AG08396 (cell line): ENCODE results near the gene TOX2.

Experiments used
- DNase-seq: peaks from one replicate; pipeline ENCODE4 v3.0.0; 2012; ENCODE audit warnings: low spot score, mixed read lengths

Gene TOX2

DNA sequence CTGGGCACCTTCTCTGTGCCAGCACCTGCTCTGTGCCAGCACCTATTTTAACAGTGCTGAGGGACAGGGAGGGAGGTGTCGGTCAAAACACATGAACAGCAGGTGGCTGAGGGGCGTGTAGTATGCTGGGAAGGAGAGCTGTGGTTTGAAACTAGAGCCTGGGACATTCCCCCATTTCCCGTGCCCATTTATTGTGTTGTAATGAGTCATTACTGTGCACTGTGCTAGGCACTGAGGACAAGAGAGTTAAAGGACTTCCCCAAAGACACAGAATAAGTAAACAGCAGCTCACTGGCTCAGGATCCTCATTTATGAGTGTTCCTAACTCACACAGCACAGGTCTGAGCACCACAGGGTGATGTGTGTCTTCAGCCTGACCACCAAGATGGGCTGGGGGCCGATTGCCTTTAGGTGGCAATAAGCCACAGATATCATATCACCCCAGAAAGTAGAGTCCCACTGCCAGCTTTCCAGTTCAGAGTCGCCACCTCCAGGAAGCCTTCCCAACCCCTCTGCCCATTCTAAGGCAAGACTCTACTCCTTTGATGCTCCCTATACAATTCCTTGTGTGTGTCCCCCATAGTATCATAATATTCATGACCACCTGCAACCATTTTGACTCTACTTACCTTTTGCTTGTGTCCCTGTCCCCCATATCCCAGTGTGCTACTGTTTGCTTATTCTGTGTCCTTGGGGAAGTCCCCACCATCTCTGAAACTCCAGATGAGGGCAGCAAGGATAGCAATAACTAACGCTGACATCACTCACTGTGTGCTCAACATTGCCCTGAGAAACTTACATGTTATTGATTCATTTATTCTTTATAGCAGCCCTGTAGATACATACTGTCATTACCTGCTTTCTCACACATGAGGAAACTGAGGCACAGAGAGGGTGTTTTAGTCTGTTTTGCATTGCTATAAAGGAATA, 87.3 kb downstream of the TOX2 start:
- no peak for DNase-seq

DNA sequence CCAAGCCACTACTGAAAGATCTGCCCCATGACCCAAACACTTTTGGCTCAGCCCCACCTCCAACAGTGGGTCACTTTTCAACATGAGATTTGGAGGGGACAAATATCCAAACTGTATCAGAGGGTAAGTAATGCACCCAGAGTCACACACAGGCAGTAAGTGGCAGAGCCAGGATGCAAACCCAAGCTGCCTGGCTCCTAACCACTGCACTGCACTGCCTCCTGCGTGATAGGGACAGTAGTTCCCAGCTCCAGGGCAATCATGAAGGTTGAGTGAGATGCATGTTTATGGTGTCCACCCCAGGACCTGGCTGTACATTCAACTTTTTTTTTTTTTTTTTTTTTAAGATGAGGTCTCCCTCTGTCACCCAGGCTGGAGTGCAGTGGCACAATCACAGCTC, 88.2 kb downstream of the TOX2 start:
- no peak for DNase-seq

DNA sequence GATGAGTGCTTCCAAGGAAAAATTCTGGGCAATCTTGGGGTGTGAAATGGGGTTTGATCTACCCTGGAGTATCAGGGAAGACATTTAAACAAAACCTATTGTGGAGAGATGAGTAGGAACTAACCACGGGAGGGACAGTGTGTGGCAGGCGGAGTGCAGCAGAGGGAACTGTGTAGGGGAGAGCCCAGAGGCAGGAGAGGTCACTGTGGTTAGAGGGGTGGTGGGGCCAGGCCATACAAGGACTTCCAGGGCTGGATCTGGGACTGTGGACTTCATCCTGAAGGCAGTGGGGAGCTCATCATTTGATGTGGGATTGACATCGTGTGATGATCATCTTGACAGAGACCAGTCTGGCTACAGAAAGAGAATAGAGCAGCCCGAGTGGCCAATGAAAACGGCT, 89.0 kb downstream of the TOX2 start:
- DNase-seq, result no peak

DNA sequence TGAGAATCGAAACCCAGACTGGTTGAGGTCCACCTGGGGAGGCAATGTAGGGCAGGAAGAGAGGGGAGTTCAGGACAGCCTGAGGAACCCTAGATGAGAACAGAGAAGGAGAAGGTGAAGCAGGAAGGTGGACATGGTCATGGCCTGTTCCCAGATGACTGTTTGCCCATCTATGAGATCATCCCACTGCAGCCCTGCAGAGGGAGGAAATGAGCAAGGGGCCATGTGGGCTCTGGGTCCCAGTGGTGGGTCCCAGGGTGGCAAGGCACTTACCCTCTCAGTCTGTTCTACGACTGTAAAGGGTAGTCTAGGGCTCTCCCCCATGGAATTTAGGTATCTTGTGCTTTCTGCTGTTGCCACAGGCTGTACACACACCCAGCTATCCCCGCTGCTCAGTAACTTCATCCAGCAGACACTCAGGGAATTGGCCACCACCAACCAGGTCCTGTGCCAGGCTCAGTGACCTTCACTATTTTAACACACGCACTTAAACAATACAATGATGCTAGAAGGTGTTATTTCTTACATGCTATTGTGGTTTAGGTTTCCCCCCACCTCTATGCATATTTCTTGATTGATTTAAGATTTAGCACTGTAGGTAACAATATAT, 89.8 kb downstream of the TOX2 start:
- no peak for DNase-seq

DNA sequence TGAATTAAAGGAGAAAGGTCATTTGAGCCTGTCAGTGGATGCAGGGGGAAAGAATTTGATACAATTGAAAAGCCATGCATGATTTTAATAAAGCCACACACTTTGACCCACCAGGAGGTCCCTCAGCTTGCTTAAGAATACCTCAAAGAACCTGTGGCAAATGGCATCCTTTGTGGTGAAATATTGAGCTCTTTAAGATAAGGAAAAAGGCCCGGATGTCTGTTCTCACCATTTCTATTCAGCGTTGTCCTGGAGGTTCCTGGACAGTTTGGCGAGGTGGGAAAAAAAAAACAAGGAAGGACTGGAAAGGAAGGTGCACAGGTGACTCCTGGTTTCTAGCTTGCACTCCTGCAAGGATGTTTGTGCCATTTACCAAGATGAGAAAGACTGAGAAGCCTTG, 91.0 kb downstream of the TOX2 start:
- no peak for DNase-seq

DNA sequence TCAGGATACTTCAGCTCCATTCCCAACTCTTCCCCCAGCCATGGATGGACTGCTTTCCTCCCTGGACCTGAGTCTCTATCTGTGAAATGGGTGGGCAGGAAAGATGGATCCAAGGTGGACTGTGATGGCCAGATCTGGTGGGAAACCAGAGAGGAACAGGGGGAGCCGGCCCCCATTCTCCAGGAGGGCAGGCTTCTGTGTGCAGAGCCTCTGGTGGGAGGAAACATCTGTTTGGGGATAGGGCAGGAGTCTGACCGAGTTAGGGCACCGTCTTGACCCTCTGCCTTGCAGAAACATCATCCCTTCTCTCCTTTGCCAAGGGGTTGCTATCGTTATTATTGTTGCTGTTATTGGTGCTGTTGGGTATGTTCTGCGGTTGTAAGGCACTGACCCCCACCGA, 91.5 kb downstream of the TOX2 start:
- DNase-seq, result no peak

DNA sequence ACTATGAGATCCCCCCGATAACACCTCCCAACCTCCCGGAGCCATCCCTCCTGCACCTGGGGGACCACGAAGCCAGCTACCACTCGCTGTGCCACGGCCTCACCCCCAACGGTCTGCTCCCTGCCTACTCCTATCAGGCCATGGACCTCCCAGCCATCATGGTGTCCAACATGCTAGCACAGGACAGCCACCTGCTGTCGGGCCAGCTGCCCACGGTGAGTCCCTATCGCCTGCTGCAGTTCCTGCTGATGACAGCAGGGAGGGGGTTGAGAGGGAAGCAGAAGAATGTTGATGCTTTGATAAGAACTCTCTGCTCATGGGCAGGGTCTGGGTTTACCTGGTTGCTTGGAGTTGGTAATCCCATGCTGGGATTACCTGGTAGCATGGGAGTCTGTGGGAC, 91.9 kb downstream of the TOX2 start:
- no peak for DNase-seq

DNA sequence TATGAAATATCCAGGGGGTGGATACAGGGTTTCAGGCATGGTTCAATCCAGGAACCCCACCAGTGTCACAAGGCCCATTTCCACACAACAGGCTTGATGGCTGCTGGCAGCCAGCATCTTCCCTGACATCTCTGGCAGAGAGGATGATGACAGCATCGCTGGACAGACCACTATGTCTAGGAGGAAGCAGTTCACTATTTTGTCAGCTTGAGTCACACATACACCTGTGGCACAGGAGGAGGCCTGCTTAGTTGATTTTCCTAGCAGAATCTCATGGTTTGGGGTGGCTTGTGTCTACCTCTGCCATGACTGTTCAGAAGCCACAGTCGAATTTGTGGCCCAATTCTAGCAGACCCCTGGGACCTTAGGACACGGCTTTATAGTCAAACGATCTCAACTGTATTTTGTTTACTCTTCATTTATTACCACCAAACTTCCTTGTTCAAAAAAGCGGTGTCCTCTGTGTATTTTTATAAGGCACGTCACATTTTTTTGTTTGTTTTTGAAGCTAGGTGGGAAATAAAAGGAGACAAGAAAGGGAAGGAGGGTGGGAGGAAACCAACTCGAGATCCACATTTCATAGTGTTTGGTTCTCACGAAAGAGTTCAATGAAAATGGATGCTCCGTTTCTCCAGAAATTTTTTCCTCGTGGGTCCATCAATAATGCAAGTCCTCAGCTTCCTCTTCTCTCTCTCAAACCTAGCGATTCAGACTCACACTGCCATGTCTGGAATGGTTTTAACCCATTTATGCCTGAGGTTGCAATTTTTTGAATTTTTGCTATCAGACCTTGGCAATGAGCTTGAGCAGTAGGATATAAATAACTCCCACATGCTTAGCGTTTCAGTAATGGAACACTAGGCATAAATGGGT, 94.4 kb downstream of the TOX2 start:
- no peak for DNase-seq

DNA sequence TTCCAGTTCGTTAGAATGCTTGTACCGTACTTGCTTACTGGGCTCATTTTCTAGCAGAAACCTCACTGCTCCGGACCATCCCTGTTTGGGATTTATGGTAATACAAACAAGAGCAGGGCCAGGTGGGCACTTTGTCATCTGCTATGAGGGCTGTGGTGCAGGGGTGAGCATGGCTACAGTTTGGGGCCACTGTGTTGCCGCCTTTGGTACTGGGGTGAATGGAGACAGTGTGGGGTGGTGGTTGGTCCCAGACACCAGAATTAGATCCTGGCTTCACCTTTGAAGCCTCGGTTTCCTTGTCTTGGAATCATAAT, 95.0 kb downstream of the TOX2 start:
- DNase-seq, result no peak

DNA sequence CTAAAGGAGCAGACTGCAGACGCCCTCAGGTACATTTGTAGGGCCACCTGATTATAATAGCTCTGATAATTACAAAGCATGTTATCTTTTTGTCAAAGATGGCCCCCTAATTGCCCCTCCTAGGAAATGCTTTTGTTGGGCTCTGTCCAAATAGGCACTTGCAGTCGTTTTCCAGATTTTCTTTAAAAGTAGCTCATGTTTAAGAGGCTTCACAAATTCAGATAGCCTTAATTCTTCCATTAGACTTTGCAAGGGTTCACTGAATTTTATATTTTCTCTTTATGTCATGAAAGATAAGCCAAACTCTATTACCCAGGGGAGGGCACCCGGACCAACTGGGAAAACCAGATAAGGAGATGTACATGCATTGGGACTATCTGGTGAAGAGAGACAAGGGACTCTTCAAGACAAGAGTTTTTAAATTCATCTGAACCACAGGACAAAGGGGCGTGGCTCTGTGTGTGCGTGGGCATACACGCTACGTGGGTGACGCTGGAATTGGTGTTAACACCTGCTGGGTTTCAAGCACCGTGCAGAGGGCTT, 95.6 kb downstream of the TOX2 start:
- no peak for DNase-seq

DNA sequence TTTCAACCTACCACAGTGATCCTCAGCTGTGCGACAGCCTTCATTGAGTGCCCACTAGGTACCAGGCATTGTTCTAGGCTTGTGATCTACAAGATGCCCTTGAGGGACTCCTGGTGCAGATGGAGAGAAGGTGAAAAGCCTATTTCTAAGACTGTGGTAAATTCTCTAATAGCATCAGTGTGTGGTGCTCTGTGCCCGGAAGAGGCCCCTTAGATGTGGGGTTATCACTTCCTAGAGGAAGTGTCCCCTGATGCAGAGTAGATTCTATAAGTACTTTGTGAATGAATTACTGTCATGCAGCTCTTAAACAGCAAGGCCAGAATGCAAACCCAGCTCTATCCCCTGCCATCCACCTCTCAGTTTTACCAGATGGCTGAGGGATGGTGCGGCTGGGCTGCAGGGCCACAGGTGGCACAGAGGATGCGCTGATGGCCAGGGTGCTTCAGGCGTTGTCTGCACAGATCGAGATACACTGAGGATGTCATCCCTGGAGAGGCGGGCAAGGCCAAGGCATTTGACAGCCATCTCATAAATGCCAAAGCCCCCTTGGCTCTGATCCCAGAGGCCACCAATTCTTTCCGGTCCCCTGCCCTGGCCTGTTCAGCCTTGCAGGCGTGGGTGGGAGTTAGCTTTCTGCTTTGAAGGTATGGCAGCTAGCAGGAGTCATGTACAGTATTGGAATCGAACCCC, 96.7 kb downstream of the TOX2 start:
- no peak for DNase-seq

DNA sequence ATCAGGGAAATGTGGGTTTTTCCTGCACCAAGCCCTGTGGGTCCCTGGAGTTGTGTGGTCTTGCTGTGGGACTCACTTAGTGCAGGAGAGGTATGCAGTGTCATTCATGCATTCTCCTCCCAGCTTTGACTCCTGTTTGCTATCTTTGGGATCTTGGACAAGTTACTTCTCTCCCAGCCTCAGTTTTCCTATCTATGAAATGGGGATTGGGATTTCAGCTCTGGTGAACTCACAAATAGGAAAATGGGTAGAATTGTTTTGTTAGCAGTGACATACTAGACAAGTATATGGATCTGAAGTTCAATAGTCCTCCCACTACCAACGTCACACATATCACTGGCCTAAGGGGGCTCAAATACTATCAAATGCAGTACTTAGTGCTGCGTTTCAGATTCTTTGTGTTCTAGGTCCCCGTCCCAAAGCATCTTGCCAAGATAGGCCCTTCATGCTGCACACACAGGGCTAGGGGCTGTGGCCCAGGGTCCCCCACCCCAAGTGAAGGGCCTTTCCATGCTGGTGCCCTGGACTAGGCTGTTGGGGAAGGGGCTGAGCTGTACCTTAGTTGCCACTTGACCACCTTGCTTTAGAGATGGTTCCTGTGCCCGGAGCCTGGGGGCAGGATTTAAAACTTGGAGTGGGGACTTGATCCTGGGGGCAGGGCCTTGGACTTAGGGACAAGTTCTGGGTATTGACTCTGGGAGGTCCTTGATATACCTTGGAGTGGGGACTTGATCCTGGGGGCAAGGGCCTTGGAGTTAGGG, 98.0 kb downstream of the TOX2 start:
- DNase-seq, result no peak

DNA sequence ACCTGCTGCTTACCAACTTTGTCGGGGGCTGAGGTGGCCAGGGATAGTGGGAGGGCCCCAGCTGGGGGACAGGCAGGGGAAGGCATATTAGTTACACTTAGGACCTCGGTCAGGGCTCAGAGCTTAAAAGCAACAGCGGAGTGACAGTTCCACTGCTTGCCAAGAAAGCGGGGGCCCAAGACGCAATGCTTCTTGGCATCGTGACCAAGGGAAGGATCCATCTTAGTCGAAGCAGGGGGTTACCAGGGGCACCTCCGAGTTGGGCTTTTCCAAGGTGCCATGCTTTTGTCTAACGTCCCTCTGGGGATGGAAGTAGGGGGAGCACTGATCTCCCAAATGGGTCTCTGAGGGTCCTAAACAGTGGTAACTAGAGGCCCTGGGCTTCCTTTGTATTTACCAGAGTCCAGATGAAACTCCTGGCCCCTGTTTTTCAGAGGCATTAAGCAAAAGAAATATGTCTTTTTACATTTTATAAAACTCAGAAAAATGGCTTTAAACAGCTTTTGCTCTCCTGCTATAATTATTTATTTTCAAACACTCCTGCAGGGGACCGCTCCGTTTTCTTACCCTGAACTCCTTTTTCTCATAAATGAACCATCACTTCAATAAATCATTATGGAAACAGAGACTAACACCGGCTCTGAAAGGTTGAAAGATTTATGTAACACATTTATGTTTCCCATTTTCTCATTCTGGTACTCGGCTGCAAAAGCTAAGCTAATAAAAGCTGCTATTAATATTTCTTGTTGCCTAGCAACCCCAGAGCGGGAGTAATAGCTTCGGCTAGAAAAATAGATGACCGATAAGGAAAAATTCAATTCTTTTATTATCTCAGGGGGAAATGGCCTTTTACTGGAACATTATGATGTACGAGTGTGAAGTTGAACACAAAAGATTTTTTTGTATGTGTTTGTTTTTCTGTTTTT, 100.4 kb downstream of the TOX2 start:
- DNase-seq, result no peak

DNA sequence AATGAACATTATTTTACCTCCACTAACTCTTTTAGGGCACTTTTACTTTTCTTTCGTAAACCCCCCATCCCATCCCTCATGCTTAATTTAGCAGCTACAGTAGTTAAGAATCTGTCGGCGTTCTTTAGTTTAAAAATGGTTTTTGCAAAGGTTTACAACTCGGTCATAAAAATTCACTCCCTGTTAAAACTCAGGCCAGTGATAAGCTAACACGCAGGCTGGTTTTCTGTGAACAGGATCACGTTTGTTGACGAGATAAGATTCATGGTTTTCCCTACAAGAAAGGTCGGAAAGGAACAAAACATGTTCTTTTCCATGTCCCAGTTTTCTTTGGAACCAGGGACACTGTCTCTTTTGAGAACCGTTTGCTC, 101.1 kb downstream of the TOX2 start:
- DNase-seq, result no peak

DNA sequence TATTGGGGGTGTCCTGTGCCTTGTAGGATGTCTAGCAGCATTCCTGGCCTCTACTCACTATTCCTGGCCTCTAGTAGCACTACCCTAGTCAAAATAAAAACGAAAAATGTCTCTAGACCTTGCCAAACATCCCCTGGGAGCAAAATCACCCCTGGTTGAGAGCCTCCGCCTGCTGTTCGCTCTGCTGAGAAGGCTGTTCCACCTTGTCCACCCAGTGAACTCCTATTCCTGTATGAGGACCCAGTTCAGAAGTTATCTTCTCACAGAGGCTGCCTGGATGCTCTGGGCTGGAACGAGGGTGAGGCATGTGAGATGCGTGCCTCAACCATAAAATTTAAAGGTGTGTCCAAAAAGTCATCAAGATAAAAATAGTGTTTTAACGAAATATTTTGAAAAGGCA, 101.9 kb downstream of the TOX2 start:
- no peak for DNase-seq

DNA sequence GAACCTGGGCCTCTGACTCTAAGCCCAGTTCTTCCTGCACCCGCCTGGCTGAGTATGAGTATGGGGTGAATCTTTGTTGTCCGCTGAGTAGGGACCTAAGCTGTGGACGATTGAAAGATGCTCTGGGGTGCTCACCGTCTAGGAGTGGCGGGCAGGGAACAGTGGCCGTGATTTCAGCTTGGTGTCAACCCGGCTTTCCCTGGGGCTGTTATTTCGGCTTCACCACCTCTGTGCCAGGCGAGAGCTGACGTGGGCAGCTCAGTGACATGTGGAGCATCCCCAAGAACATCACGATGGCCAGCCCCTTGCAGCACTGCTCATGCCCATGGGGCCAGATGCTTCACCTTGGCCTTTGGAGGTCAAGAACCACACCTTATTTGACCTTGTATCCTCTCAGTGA, 102.6 kb downstream of the TOX2 start:
- no peak for DNase-seq

DNA sequence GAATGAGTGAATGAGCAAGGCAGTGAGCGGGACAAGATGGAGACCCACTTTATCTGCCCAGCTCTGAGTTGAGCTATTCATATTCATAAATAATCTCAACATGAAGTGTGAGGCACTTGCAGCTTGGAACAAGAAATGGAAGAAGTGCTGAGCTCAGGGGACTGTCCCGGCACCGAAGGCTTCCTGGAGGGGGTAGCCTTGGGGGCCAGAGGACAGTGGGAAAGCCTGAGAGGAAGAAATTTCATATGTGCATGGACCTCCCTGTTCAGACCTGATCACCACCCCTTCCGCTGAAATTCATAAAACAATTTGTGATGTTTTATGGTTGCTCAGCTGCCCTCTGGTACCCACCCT, 103.2 kb downstream of the TOX2 start:
- DNase-seq, result no peak

DNA sequence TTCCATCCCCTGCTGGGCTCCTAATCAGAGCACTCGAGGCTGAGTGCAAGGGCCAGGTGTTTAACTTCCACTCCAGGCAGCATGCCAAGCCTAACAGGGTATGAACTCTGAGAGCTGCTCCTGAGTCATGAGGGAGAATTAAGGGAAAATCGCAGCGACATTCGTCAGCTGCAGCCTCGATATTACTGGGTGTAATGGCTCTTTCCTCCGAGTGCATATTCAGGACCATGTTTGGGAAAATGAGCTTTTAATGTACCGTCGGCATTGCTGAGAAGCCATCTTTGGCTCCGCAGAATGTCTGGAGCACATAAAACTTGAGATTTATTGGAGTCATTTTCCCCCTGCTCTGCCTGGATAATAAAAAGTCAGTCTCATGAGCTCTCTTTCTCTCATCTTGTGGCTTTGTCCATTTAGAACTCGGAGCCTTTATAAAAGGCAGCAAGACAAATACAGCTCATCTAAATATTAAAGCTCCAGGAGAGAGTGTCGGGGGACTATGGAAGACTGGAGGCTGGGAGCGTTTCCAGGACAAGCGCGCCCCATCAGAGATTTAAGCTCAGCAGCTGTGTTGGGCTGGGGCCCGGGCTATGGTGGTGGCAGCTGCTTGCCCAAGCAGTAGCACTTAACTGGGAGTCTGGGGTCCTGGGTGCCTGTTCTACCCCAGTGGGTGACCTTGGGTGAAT, 103.7 kb downstream of the TOX2 start:
- DNase-seq, result peak; percentile 78

DNA sequence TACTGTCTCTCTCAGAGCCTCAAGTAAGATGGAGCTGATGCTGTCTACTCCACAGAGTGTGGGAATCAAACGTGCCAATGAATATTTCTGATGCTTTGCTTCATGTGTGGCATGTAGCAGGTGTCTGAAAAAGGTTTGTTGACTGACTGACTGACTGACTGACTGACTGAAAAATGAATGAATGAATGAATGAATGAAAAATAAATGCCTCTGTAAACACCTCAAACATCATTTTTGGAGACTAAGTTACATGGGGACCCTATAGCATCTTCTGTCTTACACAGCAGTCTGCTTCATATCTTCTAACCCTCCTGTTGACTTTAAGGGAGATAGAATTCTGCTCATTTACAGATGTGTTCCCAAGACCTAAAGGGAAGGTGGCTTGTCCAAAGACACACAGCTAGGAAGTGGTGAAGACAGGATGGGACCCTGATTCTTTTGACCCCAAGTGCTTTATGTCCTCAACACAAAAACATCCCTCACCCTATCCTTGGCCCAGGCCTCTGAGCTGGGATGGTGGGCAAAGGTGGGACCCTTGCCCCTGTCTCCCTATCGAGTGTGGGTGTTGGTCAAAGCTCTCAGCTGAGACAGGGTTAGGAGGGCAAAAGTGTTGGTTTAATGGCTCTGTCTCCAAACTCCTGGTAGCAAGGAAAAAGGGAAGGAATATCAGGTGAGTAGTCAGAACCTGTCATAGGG, 104.4 kb downstream of the TOX2 start:
- no peak for DNase-seq
